SK-N-SH (cell line): ENCODE data around the gene SPRR2F.

Experiments
- EP300 ChIP-seq, 2 experiments: IDR thresholded peaks; 2 replicates each; pipeline versions ENCODE4 v1.4.0 to v1.6.1; 2012; ENCODE audit warnings: borderline replicate concordance in 1 of 2, low read depth in 1 of 2, low read length in 1 of 2
- EZH2phosphoT487 ChIP-seq: fragments of 200-600 bp; sonication (generic); IDR thresholded peaks from 2 replicates; pipeline ENCODE4 v1.6.1; 2017; ENCODE audit warnings: low read depth, mixed run types, mild to moderate bottlenecking, antibody characterized with exemption, moderate library complexity, borderline replicate concordance
- MAX ChIP-seq: IDR thresholded peaks from 2 replicates; pipeline ENCODE4 v1.4.0; 2012; ENCODE audit warnings: low read depth
- POLR2AphosphoS5 ChIP-seq: IDR thresholded peaks from 2 replicates; pipeline ENCODE4 v1.6.1; 2012; ENCODE audit warnings: low read depth, low read length
- RCOR1 ChIP-seq: fragments of 150-350 bp; IDR thresholded peaks from 2 replicates; pipeline ENCODE4 v1.6.1; 2017; ENCODE audit warnings: antibody characterized with exemption, low read length
- TF ChIP-seq, protein P1 (sequence below): fragments of 200-600 bp; sonication (generic); IDR thresholded peaks from 2 replicates; pipeline ENCODE4 v1.6.1; 2017; ENCODE audit warnings: antibody characterized with exemption, mild to moderate bottlenecking, moderate library complexity
- TF ChIP-seq, protein P2 (sequence below): IDR thresholded peaks from 2 replicates; pipeline ENCODE4 v1.4.0; 2012; ENCODE audit warnings: low read depth, borderline replicate concordance

DNA sequence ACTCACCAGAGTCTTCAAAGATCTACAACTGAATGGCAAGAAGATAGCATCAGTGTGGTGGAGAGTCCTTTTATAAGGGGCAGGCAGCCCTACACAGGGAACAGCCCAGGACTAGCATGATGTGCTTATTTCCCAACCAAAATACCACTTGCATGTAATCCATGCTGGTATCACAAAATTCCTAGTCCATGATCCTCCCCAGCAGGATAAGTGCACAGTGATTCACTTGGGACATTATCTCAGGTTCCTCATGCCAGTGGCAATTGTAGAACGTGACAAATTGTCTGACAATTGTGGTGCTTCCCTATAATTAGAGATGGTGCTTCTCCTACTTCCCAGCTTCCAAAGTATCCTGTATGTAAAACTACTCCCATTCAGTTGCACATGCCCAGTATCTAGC is 37.5 kb upstream of the SPRR2F start, which contains the start of gene SPRR2G:
- TF ChIP-seq, protein P1, sequence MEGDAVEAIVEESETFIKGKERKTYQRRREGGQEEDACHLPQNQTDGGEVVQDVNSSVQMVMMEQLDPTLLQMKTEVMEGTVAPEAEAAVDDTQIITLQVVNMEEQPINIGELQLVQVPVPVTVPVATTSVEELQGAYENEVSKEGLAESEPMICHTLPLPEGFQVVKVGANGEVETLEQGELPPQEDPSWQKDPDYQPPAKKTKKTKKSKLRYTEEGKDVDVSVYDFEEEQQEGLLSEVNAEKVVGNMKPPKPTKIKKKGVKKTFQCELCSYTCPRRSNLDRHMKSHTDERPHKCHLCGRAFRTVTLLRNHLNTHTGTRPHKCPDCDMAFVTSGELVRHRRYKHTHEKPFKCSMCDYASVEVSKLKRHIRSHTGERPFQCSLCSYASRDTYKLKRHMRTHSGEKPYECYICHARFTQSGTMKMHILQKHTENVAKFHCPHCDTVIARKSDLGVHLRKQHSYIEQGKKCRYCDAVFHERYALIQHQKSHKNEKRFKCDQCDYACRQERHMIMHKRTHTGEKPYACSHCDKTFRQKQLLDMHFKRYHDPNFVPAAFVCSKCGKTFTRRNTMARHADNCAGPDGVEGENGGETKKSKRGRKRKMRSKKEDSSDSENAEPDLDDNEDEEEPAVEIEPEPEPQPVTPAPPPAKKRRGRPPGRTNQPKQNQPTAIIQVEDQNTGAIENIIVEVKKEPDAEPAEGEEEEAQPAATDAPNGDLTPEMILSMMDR, result no peak
- TF ChIP-seq EZH2phosphoT487, result no peak
- TF ChIP-seq EP300 (IDR thresholded peaks at IDR 0.05; ENCODE audit: borderline replicate concordance in 1 of 2, low read depth in 1 of 2, low read length in 1 of 2), result no peak
- TF ChIP-seq MAX, result no peak
- TF ChIP-seq RCOR1, result no peak
- no peak for TF ChIP-seq POLR2AphosphoS5
- TF ChIP-seq, protein P2, sequence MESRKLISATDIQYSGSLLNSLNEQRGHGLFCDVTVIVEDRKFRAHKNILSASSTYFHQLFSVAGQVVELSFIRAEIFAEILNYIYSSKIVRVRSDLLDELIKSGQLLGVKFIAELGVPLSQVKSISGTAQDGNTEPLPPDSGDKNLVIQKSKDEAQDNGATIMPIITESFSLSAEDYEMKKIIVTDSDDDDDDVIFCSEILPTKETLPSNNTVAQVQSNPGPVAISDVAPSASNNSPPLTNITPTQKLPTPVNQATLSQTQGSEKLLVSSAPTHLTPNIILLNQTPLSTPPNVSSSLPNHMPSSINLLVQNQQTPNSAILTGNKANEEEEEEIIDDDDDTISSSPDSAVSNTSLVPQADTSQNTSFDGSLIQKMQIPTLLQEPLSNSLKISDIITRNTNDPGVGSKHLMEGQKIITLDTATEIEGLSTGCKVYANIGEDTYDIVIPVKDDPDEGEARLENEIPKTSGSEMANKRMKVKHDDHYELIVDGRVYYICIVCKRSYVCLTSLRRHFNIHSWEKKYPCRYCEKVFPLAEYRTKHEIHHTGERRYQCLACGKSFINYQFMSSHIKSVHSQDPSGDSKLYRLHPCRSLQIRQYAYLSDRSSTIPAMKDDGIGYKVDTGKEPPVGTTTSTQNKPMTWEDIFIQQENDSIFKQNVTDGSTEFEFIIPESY, result no peak
